Hepatocyte (in vitro differentiated cells): Measurements from ENCODE around the gene ZNF780A. TPM values are rescaled to one million over a fixed set of nuclear protein-coding genes. Genes with fewer than 3 reads are reported as not detected.
A peak's percentile ranks its signal among the peaks of the same experiment; 100 is the strongest.

Source experiments
- DNase-seq: peaks from one replicate; pipeline ENCODE4 v3.0.0-alpha.2; 2016; ENCODE audit warnings: low spot score
- H2AFZ ChIP-seq: fragments of 200-600 bp; sonication (generic); 2 replicates; pipeline ENCODE4 v1.6.0; 2016; ENCODE audit warnings: antibody characterized with exemption, mild to moderate bottlenecking
- H3K27ac ChIP-seq: fragments of 200-600 bp; sonication (generic); 2 replicates; pipeline ENCODE4 v1.5.1; 2016; ENCODE audit warnings: mild to moderate bottlenecking
- H3K27me3 ChIP-seq: fragments of 200-600 bp; sonication (generic); 2 replicates; pipeline ENCODE4 v1.6.1; 2016
- H3K36me3 ChIP-seq: fragments of 200-600 bp; sonication (generic); replicated peaks from 2 replicates; pipeline ENCODE4 v1.5.1; 2016; ENCODE audit warnings: low read depth; ENCODE audit not compliant: insufficient read depth
- H3K4me1 ChIP-seq: fragments of 200-600 bp; sonication (generic); 2 replicates; pipeline ENCODE4 v1.5.1; 2016; ENCODE audit warnings: mild to moderate bottlenecking, moderate library complexity; ENCODE audit not compliant: insufficient read depth
- H3K4me2 ChIP-seq: fragments of 200-600 bp; sonication (generic); 2 replicates; pipeline ENCODE4 v1.6.0; 2016
- H3K4me3 ChIP-seq: fragments of 200-600 bp; sonication (generic); 2 replicates; pipeline ENCODE4 v1.5.1; 2016; ENCODE audit warnings: mild to moderate bottlenecking
- H3K79me2 ChIP-seq: fragments of 200-600 bp; sonication (generic); 2 replicates; pipeline ENCODE4 v1.6.0; 2017; ENCODE audit warnings: mild to moderate bottlenecking
- H3K9me2 ChIP-seq: fragments of 200-600 bp; sonication (generic); replicated peaks from 2 replicates; pipeline ENCODE4 v1.6.0; 2017; ENCODE audit warnings: mild to moderate bottlenecking; ENCODE audit not compliant: insufficient read depth
- H3K9me3 ChIP-seq: fragments of 200-600 bp; sonication (generic); 2 replicates; pipeline ENCODE4 v1.5.1; 2016; ENCODE audit warnings: low read depth, mild to moderate bottlenecking
- H4K20me1 ChIP-seq: fragments of 200-600 bp; sonication (generic); 2 replicates; pipeline ENCODE4 v1.6.0; 2016; ENCODE audit warnings: mild to moderate bottlenecking; ENCODE audit not compliant: insufficient read depth, poor library complexity, severe bottlenecking
- EZH2 ChIP-seq: fragments of 200-600 bp; sonication (generic); IDR thresholded peaks from 2 replicates; pipeline ENCODE4 v1.6.1; 2016; ENCODE audit warnings: antibody characterized with exemption, mild to moderate bottlenecking, borderline replicate concordance
- EZH2phosphoT487 ChIP-seq: fragments of 200-600 bp; sonication (generic); IDR thresholded peaks from one replicate; pipeline ENCODE4 v1.6.1; 2018; ENCODE audit warnings: antibody characterized with exemption, mild to moderate bottlenecking, low read depth, moderate library complexity; ENCODE audit not compliant: unreplicated experiment, severe bottlenecking
- WGBS: methylation state at CpG from one replicate; pipeline ENCODE4 v1.1.6; 2016; ENCODE audit warnings: low lambda C conversion rate; ENCODE audit errors: missing lambda C conversion rate; 5-methylcytosine and 5-hydroxymethylcytosine counted together
- polyA plus RNA-seq: library from polyadenylated mRNA; unstranded; fragments of >200 nt; fragmentation: Nextera tagmentation; extraction: Ambion mirVana; gene quantifications from 2 replicates; pipeline ENCODE4 v1.2.1, GENCODE V29; 2016
- total RNA-seq: library from RNA; depleted of rRNA; stranded (reverse); fragments of >200 nt; gene quantifications from 2 replicates; pipeline ENCODE4 v1.2.3, GENCODE V29; 2014
- TF ChIP-seq, protein P1 (sequence below): fragments of 200-600 bp; sonication (generic); IDR thresholded peaks from 2 replicates; pipeline ENCODE4 v1.5.1; 2016; ENCODE audit warnings: antibody characterized with exemption, mild to moderate bottlenecking; ENCODE audit not compliant: poor library complexity

Gene ZNF780A
- total and polyA plus RNA-seq, 2 experiments from 2014 or later, result 6.0 to 14.9 TPM

DNA sequence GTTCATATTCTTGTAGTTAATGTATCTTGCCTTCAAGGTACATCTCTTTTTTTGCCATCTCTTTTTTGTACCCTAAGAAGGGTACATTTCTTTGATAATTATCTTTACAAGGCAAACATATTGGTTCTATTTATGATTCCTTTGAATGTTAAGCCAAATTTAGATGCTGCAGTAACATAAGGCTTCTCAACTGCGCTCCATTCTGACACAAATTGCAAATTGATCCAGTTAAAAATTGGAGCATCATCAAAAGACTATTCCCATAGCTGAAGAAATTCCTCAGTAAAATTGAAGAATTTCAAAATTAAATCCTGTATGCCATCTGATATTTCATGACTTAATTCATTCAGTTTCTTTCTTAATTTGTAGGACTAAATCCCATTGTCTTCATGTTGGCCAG lies 2.7 kb upstream of the ZNF780A start:
- Histone ChIP-seq H3K4me3 (no peak overlapping the region), H3K4me2 (no peak overlapping the region), H3K36me3 (no peaks in the 10 kb centered on the region), H3K9me2 (no peaks in the 10 kb centered on the region), H3K27me3 (no peaks in the 10 kb centered on the region), H3K4me1 (peaks cover 8% of the 10 kb centered on the region), H4K20me1 (no peaks in the 10 kb centered on the region), H3K9me3 (no peaks in the 10 kb centered on the region), H3K27ac (no peak overlapping the region), H2AFZ (no peak overlapping the region), H3K79me2 (peaks cover 16% of the 10 kb centered on the region)
- DNase-seq, result no peak
- 97% methylated on average over 1 of the region's 1 CpG for WGBS
- TF ChIP-seq EZH2phosphoT487 (no peak), EZH2 (no peak)
- TF ChIP-seq, protein P1, sequence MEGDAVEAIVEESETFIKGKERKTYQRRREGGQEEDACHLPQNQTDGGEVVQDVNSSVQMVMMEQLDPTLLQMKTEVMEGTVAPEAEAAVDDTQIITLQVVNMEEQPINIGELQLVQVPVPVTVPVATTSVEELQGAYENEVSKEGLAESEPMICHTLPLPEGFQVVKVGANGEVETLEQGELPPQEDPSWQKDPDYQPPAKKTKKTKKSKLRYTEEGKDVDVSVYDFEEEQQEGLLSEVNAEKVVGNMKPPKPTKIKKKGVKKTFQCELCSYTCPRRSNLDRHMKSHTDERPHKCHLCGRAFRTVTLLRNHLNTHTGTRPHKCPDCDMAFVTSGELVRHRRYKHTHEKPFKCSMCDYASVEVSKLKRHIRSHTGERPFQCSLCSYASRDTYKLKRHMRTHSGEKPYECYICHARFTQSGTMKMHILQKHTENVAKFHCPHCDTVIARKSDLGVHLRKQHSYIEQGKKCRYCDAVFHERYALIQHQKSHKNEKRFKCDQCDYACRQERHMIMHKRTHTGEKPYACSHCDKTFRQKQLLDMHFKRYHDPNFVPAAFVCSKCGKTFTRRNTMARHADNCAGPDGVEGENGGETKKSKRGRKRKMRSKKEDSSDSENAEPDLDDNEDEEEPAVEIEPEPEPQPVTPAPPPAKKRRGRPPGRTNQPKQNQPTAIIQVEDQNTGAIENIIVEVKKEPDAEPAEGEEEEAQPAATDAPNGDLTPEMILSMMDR, result no peak

DNA sequence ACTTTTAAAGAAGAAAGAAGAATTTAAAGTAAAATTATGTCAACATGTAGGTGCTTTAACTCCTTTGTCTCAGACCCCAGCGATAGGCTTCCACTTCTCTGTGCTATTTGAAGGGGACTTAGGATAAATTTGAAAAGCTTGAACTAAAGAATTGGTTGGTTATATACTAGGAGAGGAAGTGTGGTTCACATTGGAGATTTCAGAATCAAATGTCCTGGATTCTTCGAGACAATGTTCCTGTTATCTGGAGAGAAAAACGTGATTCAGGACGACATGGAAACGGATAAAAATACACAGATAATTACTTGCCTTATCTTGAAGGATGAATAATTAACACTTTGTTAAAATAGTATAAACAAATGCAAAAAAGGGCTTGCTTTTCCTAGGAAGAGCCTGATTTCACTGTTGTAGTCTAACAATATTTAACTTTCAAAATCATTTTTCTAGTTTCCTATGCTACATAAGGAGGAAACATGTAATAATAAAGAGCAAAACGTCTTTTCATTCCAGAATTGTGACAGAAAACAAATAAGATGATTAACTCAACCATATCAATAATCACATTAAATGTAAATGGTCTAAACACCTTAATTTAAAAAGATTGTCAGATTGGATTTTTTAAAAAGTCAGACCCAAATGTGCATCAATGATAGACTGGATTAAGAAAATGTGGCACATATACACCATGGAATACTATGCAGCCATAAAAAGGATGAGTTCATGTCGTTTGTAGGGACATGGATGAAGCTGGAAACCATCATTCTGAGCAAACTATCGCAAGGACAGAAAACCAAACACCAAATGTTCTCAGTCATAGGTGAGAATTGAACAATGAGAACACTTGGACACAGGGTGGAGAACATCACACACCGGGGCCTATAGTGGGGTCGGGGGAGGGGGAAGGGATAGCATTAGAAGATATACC lies 724 bp upstream of the ZNF780A start:
- peak overlapping the region; percentile 97 for H2AFZ ChIP-seq
- peak overlapping the region; percentile 62 for H3K4me3 ChIP-seq
- peaks cover 3% of the 10 kb centered on the region for H4K20me1 ChIP-seq
- H3K79me2 ChIP-seq, result peaks cover 36% of the 10 kb centered on the region
- no peak for DNase-seq
- H3K9me3 ChIP-seq, result no peaks in the 10 kb centered on the region
- no peak for TF ChIP-seq EZH2phosphoT487
- TF ChIP-seq EZH2, result no peak
- TF ChIP-seq, protein P1, result no peak
- peak overlapping the region; percentile 79 for H3K4me2 ChIP-seq
- H3K9me2 ChIP-seq, result no peaks in the 10 kb centered on the region
- H3K4me1 ChIP-seq, result peaks cover 8% of the 10 kb centered on the region
- H3K36me3 ChIP-seq, result no peaks in the 10 kb centered on the region
- peak overlapping the region; percentile 98 for H3K27ac ChIP-seq
- 51% methylated on average over 10 of the region's 10 CpGs for WGBS
- H3K27me3 ChIP-seq, result no peaks in the 10 kb centered on the region

DNA sequence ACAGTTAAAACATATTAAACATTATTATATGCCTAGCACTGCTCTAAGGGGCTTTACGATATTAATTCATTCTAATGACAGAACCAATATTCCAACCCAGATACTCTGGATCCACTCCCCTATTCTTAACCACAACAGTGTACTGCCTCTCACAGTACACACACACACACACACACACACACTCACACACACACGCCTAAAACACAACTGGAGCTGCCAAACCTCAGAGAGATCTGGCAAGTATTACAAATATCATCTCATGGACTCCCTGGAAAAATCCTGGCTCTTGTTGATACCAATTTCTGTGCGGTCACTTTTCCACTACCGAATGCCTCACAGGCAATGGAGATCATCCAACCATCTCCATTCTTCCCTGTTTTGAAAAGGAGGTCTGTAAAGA lies 1.3 kb downstream of the ZNF780A start:
- H3K36me3 ChIP-seq, result no peaks in the 10 kb centered on the region
- 79% methylated on average over 4 of the region's 4 CpGs for WGBS
- peak overlapping the region; percentile 62 for H3K4me3 ChIP-seq
- no peaks in the 10 kb centered on the region for H3K9me2 ChIP-seq
- no peaks in the 10 kb centered on the region for H3K27me3 ChIP-seq
- H3K9me3 ChIP-seq, result no peaks in the 10 kb centered on the region
- DNase-seq, result no peak
- no peak for TF ChIP-seq EZH2phosphoT487
- no peak for TF ChIP-seq EZH2
- TF ChIP-seq, protein P1, result no peak
- peak overlapping the region; percentile 79 for H3K4me2 ChIP-seq
- H3K27ac ChIP-seq, result peak overlapping the region; percentile 98
- H4K20me1 ChIP-seq, result peaks cover 3% of the 10 kb centered on the region
- H3K79me2 ChIP-seq, result peaks cover 56% of the 10 kb centered on the region
- H2AFZ ChIP-seq, result peak overlapping the region; percentile 97
- peaks cover 8% of the 10 kb centered on the region for H3K4me1 ChIP-seq
